Measurements from ENCODE around the gene MVK. TPM values are rescaled to one million over a fixed set of nuclear protein-coding genes. Genes with fewer than 3 reads are reported as not detected.

Gene MVK
- total RNA-seq, 1 donor, result 9.7 TPM

DNA sequence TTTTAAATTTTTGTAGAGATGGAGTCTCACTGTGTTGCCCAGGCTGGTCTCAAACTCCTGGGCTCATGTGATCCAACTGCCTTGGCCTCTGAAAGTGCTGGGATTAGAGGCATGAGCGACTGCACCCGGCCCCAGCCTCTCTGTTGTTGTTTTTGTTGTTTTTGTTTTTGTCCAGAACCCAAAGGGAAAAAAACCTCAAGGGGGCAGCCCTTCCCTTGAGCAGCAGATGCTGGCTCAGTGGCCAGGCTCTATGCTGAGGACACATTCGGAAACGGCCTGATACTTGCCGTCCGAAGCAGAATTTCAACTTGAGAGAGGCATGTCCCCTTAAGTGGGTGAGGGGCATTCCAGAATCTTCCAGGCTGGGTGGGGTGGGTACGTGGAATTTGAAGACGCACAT is 6.7 kb downstream of the MVK start:
- DNase-seq (ENCODE audit: low read depth), result no peak
- TF ChIP-seq, protein P1, sequence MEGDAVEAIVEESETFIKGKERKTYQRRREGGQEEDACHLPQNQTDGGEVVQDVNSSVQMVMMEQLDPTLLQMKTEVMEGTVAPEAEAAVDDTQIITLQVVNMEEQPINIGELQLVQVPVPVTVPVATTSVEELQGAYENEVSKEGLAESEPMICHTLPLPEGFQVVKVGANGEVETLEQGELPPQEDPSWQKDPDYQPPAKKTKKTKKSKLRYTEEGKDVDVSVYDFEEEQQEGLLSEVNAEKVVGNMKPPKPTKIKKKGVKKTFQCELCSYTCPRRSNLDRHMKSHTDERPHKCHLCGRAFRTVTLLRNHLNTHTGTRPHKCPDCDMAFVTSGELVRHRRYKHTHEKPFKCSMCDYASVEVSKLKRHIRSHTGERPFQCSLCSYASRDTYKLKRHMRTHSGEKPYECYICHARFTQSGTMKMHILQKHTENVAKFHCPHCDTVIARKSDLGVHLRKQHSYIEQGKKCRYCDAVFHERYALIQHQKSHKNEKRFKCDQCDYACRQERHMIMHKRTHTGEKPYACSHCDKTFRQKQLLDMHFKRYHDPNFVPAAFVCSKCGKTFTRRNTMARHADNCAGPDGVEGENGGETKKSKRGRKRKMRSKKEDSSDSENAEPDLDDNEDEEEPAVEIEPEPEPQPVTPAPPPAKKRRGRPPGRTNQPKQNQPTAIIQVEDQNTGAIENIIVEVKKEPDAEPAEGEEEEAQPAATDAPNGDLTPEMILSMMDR (IDR thresholded peaks at IDR 0.05; ENCODE audit: insufficient read depth, low read length), result no peak
- no peak overlapping the region for H3K4me3 ChIP-seq (ENCODE audit: low read depth, low read length)

DNA sequence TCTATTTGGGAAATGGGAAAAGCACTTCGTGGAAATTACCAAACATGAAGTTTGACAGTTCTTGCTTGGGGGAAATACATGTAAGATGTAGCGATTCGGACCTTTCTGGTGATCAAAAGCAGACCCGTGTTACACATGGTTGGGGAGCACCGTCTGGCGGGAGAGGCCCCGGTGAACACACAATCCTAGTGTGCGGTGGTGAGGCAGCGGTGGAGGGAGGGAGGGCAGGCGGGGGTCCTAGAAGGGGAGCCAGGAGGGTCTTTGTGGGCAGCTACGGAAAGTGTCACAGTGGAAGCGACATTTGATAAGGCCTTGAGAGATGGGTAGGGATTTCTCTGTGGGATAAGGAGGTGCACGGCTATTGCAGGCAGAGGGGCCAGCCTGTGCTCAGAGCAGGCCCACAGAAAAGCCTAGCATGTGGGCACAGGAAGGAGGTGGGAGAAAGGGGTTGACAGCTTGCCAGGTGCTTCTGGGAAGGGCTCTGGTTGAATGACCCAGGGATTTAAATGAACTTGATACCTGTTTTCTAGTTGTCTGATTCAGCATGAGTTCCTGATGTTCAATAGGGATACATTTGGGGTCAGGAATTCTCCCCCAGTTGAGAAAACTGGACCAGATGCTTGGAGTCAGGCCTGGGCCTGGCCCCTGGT is 7.2 kb downstream of the MVK start:
- no peak for DNase-seq (ENCODE audit: low read depth)
- H3K4me3 ChIP-seq (ENCODE audit: low read depth, low read length), result no peak overlapping the region
- TF ChIP-seq, protein P1 (IDR thresholded peaks at IDR 0.05; ENCODE audit: insufficient read depth, low read length), result no peak

DNA sequence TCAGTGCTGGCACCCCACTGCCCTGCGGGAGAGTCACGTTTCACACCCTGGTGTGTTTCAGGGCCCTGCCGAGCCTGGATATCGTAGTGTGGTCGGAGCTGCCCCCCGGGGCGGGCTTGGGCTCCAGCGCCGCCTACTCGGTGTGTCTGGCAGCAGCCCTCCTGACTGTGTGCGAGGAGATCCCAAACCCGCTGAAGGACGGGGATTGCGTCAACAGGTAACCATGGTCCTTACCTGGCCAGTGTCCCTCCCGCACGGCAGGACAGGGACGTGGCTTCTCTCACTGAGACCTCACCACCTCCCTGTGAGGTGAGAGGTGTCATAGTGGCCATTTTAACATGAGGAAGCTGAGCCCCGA is 7.7 kb downstream of the MVK start:
- DNase-seq (ENCODE audit: low read depth), result no peak
- TF ChIP-seq, protein P1 (IDR thresholded peaks at IDR 0.05; ENCODE audit: insufficient read depth, low read length), result no peak
- no peak overlapping the region for H3K4me3 ChIP-seq (ENCODE audit: low read depth, low read length)

DNA sequence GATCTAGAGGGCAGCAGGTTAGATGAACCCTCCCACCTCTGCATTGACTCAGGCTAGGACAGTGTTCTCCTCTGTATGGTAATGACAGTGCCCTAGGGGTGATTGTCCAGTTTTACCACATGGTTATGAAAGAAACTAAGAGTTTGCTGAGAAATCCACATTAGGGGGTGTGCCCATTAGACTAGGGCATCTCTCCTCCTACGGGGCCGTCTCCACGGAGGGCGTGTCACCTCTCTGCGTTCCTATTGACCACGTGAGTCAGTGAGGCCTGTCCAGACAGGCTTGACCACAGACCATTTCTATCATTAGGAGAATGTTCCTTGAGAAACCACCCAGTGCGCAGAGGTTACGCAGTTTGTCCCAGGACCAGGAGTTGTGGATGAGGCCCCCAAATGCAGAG is 8.3 kb downstream of the MVK start:
- TF ChIP-seq, protein P1 (IDR thresholded peaks at IDR 0.05; ENCODE audit: insufficient read depth, low read length), result no peak
- H3K4me3 ChIP-seq (ENCODE audit: low read depth, low read length), result no peak overlapping the region
- DNase-seq (ENCODE audit: low read depth), result peak; percentile 12

DNA sequence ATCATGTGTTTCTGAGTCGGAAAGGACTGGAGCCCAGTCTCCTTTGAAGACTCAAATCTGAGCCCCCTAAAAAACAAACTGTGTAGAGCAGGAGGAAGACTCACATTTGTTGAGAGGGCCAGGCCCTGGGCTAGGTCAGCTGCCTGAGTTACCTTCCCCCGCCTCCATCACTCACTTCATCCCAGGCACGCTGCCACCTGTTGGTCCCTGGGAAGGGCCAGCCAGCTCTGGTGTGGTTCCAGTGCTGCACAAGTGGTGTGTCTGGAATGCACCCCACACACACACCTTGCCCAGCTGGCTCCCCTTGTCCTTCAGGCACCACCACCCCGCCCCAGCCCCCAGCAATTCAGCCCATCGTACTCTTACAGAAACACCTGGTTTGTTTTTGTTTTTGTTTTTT is 9.0 kb downstream of the MVK start:
- DNase-seq (ENCODE audit: low read depth), result no peak
- TF ChIP-seq, protein P1 (IDR thresholded peaks at IDR 0.05; ENCODE audit: insufficient read depth, low read length), result no peak
- H3K4me3 ChIP-seq (ENCODE audit: low read depth, low read length), result no peak overlapping the region

GRCh38 chr12:109583733-109584132 is 10.1 kb downstream of the MVK start:
- no peak for DNase-seq (ENCODE audit: low read depth)
- no peak overlapping the region for H3K4me3 ChIP-seq (ENCODE audit: low read depth, low read length)
- TF ChIP-seq, protein P1 (IDR thresholded peaks at IDR 0.05; ENCODE audit: insufficient read depth, low read length), result no peak
